Mesenchymal stem cell (in vitro differentiated cells and primary cell): ENCODE results near the gene OGFR.

Experiments used
- DNase-seq: peaks from one replicate; pipeline ENCODE4 v3.0.0-alpha.2; 2013
- H2AFZ ChIP-seq: one replicate; pipeline ENCODE4 v1.6.1; 2013; ENCODE audit warnings: low read depth, mild to moderate bottlenecking, control low read depth, inconsistent platforms, low read length, moderate library complexity
- H2AK5ac ChIP-seq: 2 replicates; pipeline ENCODE4 v1.6.1; 2013; ENCODE audit warnings: low read length, moderate library complexity, mild to moderate bottlenecking, inconsistent platforms; ENCODE audit not compliant: severe bottlenecking
- H2BK120ac ChIP-seq: one replicate; pipeline ENCODE4 v1.6.1; 2013; ENCODE audit warnings: low read depth, mild to moderate bottlenecking, inconsistent platforms, low read length, moderate library complexity
- H2BK12ac ChIP-seq, 2 experiments: one replicate each; pipeline ENCODE4 v1.6.1; 2013; ENCODE audit warnings: inconsistent platforms in 2 of 2, low read length in 2 of 2, mild to moderate bottlenecking in 2 of 2, moderate library complexity in 2 of 2, control low read depth in 1 of 2
- H2BK15ac ChIP-seq: one replicate; pipeline ENCODE4 v1.6.1; 2013; ENCODE audit warnings: mild to moderate bottlenecking, low read depth, inconsistent platforms; ENCODE audit not compliant: poor library complexity, severe bottlenecking
- H2BK5ac ChIP-seq: 2 replicates; pipeline ENCODE4 v1.6.1; 2013; ENCODE audit warnings: low read depth, mild to moderate bottlenecking, low read length, control low read depth, inconsistent platforms; ENCODE audit not compliant: poor library complexity, severe bottlenecking
- H3K14ac ChIP-seq, 2 experiments: one replicate each; pipeline ENCODE4 v1.6.1; 2013; ENCODE audit warnings: inconsistent platforms in 2 of 2, low read length in 2 of 2, control low read depth in 1 of 2, mild to moderate bottlenecking in 1 of 2, moderate library complexity in 1 of 2
- H3K18ac ChIP-seq, 2 experiments: one replicate each; pipeline ENCODE4 v1.6.1; 2013; ENCODE audit warnings: inconsistent platforms in 2 of 2, low read length in 2 of 2, control low read depth in 1 of 2, low read depth in 1 of 2, mild to moderate bottlenecking in 1 of 2
- H3K23ac ChIP-seq, 2 experiments: one replicate each; pipeline ENCODE4 v1.6.1; 2013; ENCODE audit warnings: inconsistent platforms in 2 of 2, low read length in 2 of 2, mild to moderate bottlenecking in 2 of 2, moderate library complexity in 2 of 2, control low read depth in 1 of 2
- H3K27ac ChIP-seq: 2 replicates; pipeline ENCODE4 v1.5.1; 2013; ENCODE audit warnings: mild to moderate bottlenecking, moderate library complexity, low read length, control low read depth, inconsistent platforms; ENCODE audit not compliant: poor library complexity, severe bottlenecking
- H3K27me3 ChIP-seq, 2 experiments: 2 replicates each; pipeline versions ENCODE4 v1.6.1 to v1.7.0; 2013; ENCODE audit warnings: low read length in 2 of 2, mild to moderate bottlenecking in 2 of 2, moderate library complexity in 2 of 2, control low read depth in 1 of 2, inconsistent platforms in 1 of 2; ENCODE audit not compliant: control insufficient read depth in 1 of 2, insufficient read depth in 1 of 2
- H3K36me3 ChIP-seq, 2 experiments: 2 replicates each; pipeline versions ENCODE4 v1.6.1 to v1.7.0; 2013; ENCODE audit warnings: low read length in 2 of 2, control low read depth in 1 of 2, inconsistent platforms in 1 of 2, low read depth in 1 of 2, mild to moderate bottlenecking in 1 of 2; ENCODE audit not compliant: insufficient read depth in 2 of 2, control insufficient read depth in 1 of 2
- H3K4ac ChIP-seq, 2 experiments: one replicate each; pipeline ENCODE4 v1.6.1; 2013; ENCODE audit warnings: inconsistent platforms in 2 of 2, low read length in 2 of 2, mild to moderate bottlenecking in 2 of 2, moderate library complexity in 2 of 2, control low read depth in 1 of 2, low read depth in 1 of 2
- H3K4me1 ChIP-seq: 2 replicates; pipeline ENCODE4 v1.6.1; 2013; ENCODE audit warnings: low read depth, low read length, control low read depth; ENCODE audit not compliant: control insufficient read depth, insufficient read depth
- H3K4me2 ChIP-seq: 2 replicates; pipeline ENCODE4 v1.6.1; 2013; ENCODE audit warnings: low read length, mild to moderate bottlenecking, inconsistent platforms; ENCODE audit not compliant: poor library complexity, severe bottlenecking
- H3K4me3 ChIP-seq, 2 experiments: 2 replicates each; pipeline versions ENCODE4 v1.5.1 to v1.7.0; 2013; ENCODE audit warnings: low read length in 2 of 2, mild to moderate bottlenecking in 2 of 2, control low read depth in 1 of 2, low read depth in 1 of 2; ENCODE audit not compliant: insufficient read depth in 1 of 2
- H3K79me1 ChIP-seq: replicated peaks from 2 replicates; pipeline ENCODE4 v1.6.1; 2013; ENCODE audit warnings: mild to moderate bottlenecking, control low read depth, low read length, inconsistent platforms; ENCODE audit not compliant: poor library complexity, severe bottlenecking
- H3K9ac ChIP-seq: 2 replicates; pipeline ENCODE4 v1.7.0; 2013; ENCODE audit warnings: mild to moderate bottlenecking, low read length, moderate library complexity
- H3K9me3 ChIP-seq: 2 replicates; pipeline ENCODE4 v1.7.0; 2013; ENCODE audit warnings: mild to moderate bottlenecking, low read length; ENCODE audit not compliant: control insufficient read depth
- H4K8ac ChIP-seq: one replicate; pipeline ENCODE4 v1.6.1; 2013; ENCODE audit warnings: inconsistent platforms, mild to moderate bottlenecking, low read length, moderate library complexity
- H4K91ac ChIP-seq: one replicate; pipeline ENCODE4 v1.6.1; 2013; ENCODE audit warnings: mild to moderate bottlenecking, low read length, inconsistent platforms
- WGBS: methylation state at CpG from one replicate; pipeline ENCODE4 v1.1.7; 2013; ENCODE audit warnings: mixed read lengths; 5-methylcytosine and 5-hydroxymethylcytosine counted together

The OGFR gene

GRCh38 chr20:62820962-62821725 lies 16.5 kb downstream of the OGFR start:
- Histone ChIP-seq H3K4ac (no peak overlapping the region), H2BK120ac (no peak overlapping the region), H3K36me3 (no peaks in the 10 kb centered on the region), H3K4me3 (no peak overlapping the region), H4K91ac (no peak overlapping the region), H2AFZ (no peak overlapping the region), H3K14ac (no peak overlapping the region), H3K9ac (no peak overlapping the region), H3K18ac (no peak overlapping the region), H4K8ac (no peak overlapping the region), H3K4me2 (no peak overlapping the region), H3K4me1 (peaks cover 54% of the 10 kb centered on the region), H3K27me3 (peaks cover 9 to 34% of the 10 kb centered on the region in 2 experiments), H2BK5ac (no peak overlapping the region), H3K23ac (no peak overlapping the region), H2BK12ac (no peak overlapping the region), H3K79me1 (no peaks in the 10 kb centered on the region), H2AK5ac (no peak overlapping the region), H3K9me3 (no peaks in the 10 kb centered on the region), H3K27ac (no peak overlapping the region), H2BK15ac (no peak overlapping the region)
- no peak for DNase-seq
- 87% methylated on average over 19 of the region's 19 CpGs for WGBS

- H3K23ac ChIP-seq, result no peak overlapping the region
- H3K4me1 ChIP-seq, result peaks cover 48% of the 10 kb centered on the region
- H2BK120ac ChIP-seq, result no peak overlapping the region
- H2AK5ac ChIP-seq, result no peak overlapping the region
- H3K14ac ChIP-seq, result no peak overlapping the region
- H2BK5ac ChIP-seq, result no peak overlapping the region
- H3K79me1 ChIP-seq, result no peaks in the 10 kb centered on the region
- H2AFZ ChIP-seq, result no peak overlapping the region
- no peak overlapping the region for H4K91ac ChIP-seq
- H3K9me3 ChIP-seq, result no peaks in the 10 kb centered on the region
- no peak overlapping the region for H2BK15ac ChIP-seq
- peaks cover 4 to 34% of the 10 kb centered on the region in 2 experiments for H3K27me3 ChIP-seq
- no peak overlapping the region for H3K4me2 ChIP-seq
- H3K36me3 ChIP-seq, result no peaks in the 10 kb centered on the region
- no peak overlapping the region for H3K9ac ChIP-seq
- H3K27ac ChIP-seq, result no peak overlapping the region
- H4K8ac ChIP-seq, result no peak overlapping the region
- no peak overlapping the region for H3K18ac ChIP-seq
- DNase-seq, result no peak
- H2BK12ac ChIP-seq, result no peak overlapping the region
- H3K4ac ChIP-seq, result no peak overlapping the region
- H3K4me3 ChIP-seq, result no peak overlapping the region
- WGBS, result 81% methylated on average over 6 of the region's 12 CpGs
Observed at GRCh38 chr20:62821726-62822210, 17.1 kb downstream of the OGFR start.

GRCh38 chr20:62822239-62822787 lies 17.7 kb downstream of the OGFR start:
- peaks cover 4 to 34% of the 10 kb centered on the region in 2 experiments for H3K27me3 ChIP-seq
- no peak overlapping the region for H2BK5ac ChIP-seq
- 74% methylated on average over 6 of the region's 7 CpGs for WGBS
- no peak overlapping the region for H3K14ac ChIP-seq
- peaks cover 44% of the 10 kb centered on the region for H3K4me1 ChIP-seq
- no peak overlapping the region for H2AK5ac ChIP-seq
- H3K36me3 ChIP-seq, result no peaks in the 10 kb centered on the region
- no peak overlapping the region for H3K9ac ChIP-seq
- H4K91ac ChIP-seq, result no peak overlapping the region
- no peak overlapping the region for H3K18ac ChIP-seq
- H2BK120ac ChIP-seq, result no peak overlapping the region
- no peak overlapping the region for H3K27ac ChIP-seq
- no peak overlapping the region for H2BK12ac ChIP-seq
- DNase-seq, result no peak
- no peak overlapping the region for H2BK15ac ChIP-seq
- H3K4ac ChIP-seq, result no peak overlapping the region
- H3K9me3 ChIP-seq, result no peaks in the 10 kb centered on the region
- no peak overlapping the region for H3K4me2 ChIP-seq
- no peak overlapping the region for H3K4me3 ChIP-seq
- no peak overlapping the region for H2AFZ ChIP-seq
- no peak overlapping the region for H4K8ac ChIP-seq
- H3K79me1 ChIP-seq, result no peaks in the 10 kb centered on the region
- no peak overlapping the region for H3K23ac ChIP-seq

- H2BK15ac ChIP-seq, result no peak overlapping the region
- no peak overlapping the region for H3K4ac ChIP-seq
- 89% methylated on average over 24 of the region's 24 CpGs for WGBS
- no peak overlapping the region for H2BK120ac ChIP-seq
- H3K79me1 ChIP-seq, result no peaks in the 10 kb centered on the region
- H3K9me3 ChIP-seq, result no peaks in the 10 kb centered on the region
- H3K23ac ChIP-seq, result no peak overlapping the region
- H3K4me2 ChIP-seq, result no peak overlapping the region
- no peak overlapping the region for H4K8ac ChIP-seq
- H3K9ac ChIP-seq, result no peak overlapping the region
- no peak overlapping the region for H2AFZ ChIP-seq
- DNase-seq, result no peak
- peaks cover 0 to 27% of the 10 kb centered on the region in 2 experiments for H3K27me3 ChIP-seq
- H3K18ac ChIP-seq, result no peak overlapping the region
- H3K27ac ChIP-seq, result no peak overlapping the region
- no peak overlapping the region for H4K91ac ChIP-seq
- H3K4me3 ChIP-seq, result no peak overlapping the region
- H3K4me1 ChIP-seq, result peaks cover 42% of the 10 kb centered on the region
- no peak overlapping the region for H3K14ac ChIP-seq
- H2BK5ac ChIP-seq, result no peak overlapping the region
- no peak overlapping the region for H2AK5ac ChIP-seq
- H3K36me3 ChIP-seq, result no peaks in the 10 kb centered on the region
- H2BK12ac ChIP-seq, result no peak overlapping the region
Observed at GRCh38 chr20:62822788-62823651, 18.4 kb downstream of the OGFR start.
